MG63 (cell line): Measurements from ENCODE around the gene KCNMA1. TPM values are rescaled to one million over a fixed set of nuclear protein-coding genes. Genes with fewer than 3 reads are reported as not detected.
"Not testable (repeated sequence)": the region's sequence is repeated elsewhere in the genome, so short reads cannot be mapped to it uniquely, and the experiment has no call there.

Experiments used
- DNase-seq: peaks from one replicate; pipeline ENCODE4 v3.0.0-alpha.2; 2020
- H3K27me3 ChIP-seq: fragments of 250-450 bp; sonication (Bioruptor Pico); 2 replicates; pipeline ENCODE4 v1.5.1; 2020; ENCODE audit warnings: mild to moderate bottlenecking, moderate library complexity
- H3K36me3 ChIP-seq: fragments of 250-450 bp; sonication (Bioruptor Pico); 2 replicates; pipeline ENCODE4 v1.5.1; 2020; ENCODE audit warnings: mild to moderate bottlenecking, moderate library complexity
- H3K4me3 ChIP-seq: fragments of 250-450 bp; sonication (Bioruptor Pico); 2 replicates; pipeline ENCODE4 v1.5.1; 2020; ENCODE audit warnings: mild to moderate bottlenecking, moderate library complexity
- H3K9me3 ChIP-seq: fragments of 250-450 bp; sonication (Bioruptor Pico); 2 replicates; pipeline ENCODE4 v1.5.1; 2020; ENCODE audit warnings: mild to moderate bottlenecking, moderate library complexity
- total RNA-seq: library from RNA; depleted of rRNA; stranded (reverse); fragments of >200 nt; shearing (Covaris generic); gene quantifications from 2 replicates; pipeline ENCODE4 v1.2.3, GENCODE V29; 2014; ENCODE audit warnings: low replicate concordance

KCNMA1 gene
- total RNA-seq, 1 experiment from 2014 or later: 40.8 TPM

DNA sequence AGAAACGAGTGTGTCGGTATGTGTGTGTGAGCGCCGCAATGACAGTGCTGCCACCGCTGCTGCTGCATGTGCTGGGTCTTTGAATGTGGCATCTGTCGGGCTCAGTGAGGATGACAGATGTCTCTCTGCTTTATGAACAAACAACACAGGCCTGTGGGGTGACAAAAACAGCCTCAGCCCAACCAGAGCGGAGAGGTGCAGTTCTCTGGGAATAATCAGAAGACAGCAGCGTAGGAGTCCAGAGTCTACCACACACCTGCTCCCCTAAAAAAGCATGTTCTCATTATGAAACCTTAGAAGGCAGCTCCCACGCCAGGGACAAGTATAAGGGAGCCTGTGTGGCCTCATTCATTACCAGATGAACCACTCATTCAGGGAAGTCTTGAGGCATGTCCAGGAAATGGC is 278.3 kb downstream of the KCNMA1 start:
- Histone ChIP-seq H3K9me3 (no peaks in the 10 kb centered on the region), H3K36me3 (peaks cover 11% of the 10 kb centered on the region; the same call in 1 of the 2 replicates), H3K4me3 (no peak overlapping the region), H3K27me3 (no peaks in the 10 kb centered on the region)
- no peak for DNase-seq

DNA sequence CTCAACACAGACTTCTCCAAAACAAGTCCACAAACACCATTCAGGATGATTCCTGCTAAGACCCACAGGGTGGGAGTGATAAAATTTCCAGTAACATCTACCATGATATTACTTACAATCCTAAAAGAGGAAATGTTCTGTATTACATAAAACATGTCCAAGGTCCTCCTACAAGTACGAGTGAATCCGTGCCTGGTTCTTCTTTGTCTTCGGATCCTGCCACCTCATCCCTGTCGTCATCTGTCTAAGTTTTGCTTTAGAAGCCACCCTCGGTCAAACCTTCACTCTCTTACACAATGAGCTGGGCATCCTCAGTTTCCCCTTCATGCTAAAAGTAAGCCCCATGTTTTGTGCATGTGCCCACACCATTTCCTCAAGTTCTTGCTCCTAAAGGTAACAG is 279.0 kb downstream of the KCNMA1 start:
- Histone ChIP-seq H3K4me3 (no peak overlapping the region), H3K27me3 (no peaks in the 10 kb centered on the region), H3K9me3 (no peaks in the 10 kb centered on the region), H3K36me3 (peaks cover 11% of the 10 kb centered on the region; the same call in 1 of the 2 replicates)
- no peak for DNase-seq

DNA sequence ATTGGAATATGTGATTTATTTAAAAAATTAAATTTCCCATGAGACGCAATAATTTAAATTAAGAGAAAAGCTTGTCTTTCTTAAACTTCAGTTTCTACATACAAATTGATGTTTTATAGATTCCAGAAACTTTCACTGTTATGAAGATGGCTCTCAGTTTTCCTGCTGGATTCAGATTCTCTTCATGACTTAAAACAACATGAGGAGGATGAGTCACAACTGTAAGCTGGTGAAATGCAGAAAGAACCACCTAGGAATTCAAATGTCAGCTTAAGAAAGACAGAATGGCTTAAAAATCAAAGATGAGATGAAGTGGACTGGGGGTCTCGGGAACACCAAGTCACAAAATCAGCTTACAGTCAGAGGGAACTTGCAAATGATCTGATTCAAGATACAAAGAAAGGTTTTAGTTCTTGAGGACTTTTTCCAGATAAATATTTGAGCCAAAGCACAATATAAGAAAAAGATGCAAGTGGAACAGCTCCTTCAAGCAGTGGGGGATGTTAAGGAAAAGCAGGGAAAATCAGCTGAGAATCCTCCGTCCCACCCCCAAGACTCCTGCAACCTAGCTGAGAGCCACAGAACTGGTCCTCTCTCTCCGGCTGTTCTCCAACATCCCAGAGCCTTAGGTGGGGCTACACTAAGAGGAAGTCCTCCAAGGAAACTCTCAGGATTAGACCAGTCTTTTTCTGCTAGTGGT is 279.8 kb downstream of the KCNMA1 start:
- DNase-seq: no peak
- H3K9me3 ChIP-seq: no peaks in the 10 kb centered on the region
- H3K36me3 ChIP-seq: peaks cover 11% of the 10 kb centered on the region; the same call in 1 of the 2 replicates
- H3K27me3 ChIP-seq: no peaks in the 10 kb centered on the region
- no peak overlapping the region for H3K4me3 ChIP-seq

DNA sequence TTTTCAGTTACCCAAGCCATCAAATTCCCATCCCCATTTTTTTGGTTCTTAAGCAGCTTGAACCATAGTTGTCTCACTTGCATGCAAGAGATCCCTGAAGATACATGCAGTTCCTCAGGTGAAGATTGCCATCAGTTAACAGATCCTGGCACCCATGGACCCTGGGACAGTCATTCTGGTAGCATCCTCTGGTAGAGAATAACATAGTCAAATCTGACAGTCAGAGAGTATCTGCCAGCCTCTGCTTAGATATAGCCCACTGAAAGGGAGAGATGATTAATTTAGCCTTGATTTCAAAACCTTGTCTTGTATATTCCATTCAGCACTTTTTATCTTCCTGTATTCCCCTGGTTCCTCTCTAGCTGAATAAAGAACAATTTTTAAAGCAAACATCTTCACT is 280.4 kb downstream of the KCNMA1 start:
- no peaks in the 10 kb centered on the region for H3K9me3 ChIP-seq
- H3K4me3 ChIP-seq: no peak overlapping the region
- DNase-seq: no peak
- H3K27me3 ChIP-seq: no peaks in the 10 kb centered on the region
- peaks cover 11% of the 10 kb centered on the region; the same call in 1 of the 2 replicates for H3K36me3 ChIP-seq

DNA sequence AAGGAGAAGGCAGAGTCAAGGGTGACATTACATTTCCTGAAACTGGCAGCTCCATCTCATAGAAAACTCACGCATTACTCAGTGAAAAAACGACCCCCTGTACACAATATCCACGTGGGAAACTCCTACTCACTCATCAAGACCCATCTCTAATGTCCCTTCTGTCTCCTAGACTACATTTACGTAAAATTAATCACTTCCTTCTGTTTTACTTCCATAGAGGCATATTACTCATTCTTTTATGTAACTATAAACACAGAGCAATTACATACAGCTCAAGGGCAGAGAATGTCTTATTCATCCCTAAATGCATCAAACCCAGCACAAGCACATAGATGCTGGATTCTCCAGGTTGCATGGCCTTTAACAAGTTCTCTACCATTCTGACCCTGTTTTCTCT is 281.8 kb downstream of the KCNMA1 start:
- Histone ChIP-seq H3K36me3 (peaks cover 11% of the 10 kb centered on the region; the same call in 1 of the 2 replicates), H3K4me3 (no peak overlapping the region), H3K27me3 (no peaks in the 10 kb centered on the region), H3K9me3 (no peaks in the 10 kb centered on the region)
- DNase-seq: peak; percentile 19

DNA sequence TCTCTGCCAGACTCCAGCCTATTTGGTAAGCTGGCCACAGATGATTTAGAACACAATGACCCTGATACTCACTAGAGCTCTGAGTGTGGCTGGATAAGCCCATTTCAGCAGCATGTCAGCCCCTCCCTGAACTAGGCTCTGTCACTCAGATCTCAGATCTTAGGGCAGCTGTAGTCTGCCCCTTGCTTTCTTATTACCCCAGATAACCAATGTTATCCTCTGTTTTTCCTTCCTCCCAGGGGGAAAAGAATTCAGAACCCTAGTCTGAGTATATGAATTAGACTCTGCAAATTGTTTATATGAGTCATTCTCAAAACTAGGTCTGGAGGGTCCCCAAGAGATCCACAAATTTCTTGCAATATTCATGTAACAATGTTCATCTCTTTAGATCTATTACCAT is 286.2 kb downstream of the KCNMA1 start:
- Histone ChIP-seq H3K9me3 (no peaks in the 10 kb centered on the region), H3K36me3 (peaks cover 12% of the 10 kb centered on the region), H3K4me3 (no peak overlapping the region), H3K27me3 (no peaks in the 10 kb centered on the region)
- peak; percentile 45 for DNase-seq

DNA sequence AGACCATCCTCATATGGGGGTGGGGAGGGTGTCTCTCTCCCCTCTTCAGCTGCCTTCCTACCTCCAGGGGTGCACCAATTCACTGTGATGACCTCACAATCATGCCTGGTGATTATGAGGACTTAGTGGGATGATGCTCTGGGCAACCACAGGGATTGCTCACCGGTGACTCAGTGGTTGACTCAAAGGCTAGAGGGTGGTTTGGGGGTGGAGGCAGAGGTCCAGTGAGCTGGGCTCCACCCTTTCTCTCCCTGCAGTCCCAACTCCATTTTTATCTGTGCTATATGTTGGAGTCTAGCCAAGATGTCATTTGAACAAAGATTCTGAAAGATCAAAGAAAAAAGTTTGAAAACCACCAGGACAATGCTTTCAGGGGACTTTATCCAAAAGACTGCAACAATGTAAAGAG is 286.9 kb downstream of the KCNMA1 start:
- H3K9me3 ChIP-seq: no peaks in the 10 kb centered on the region
- H3K4me3 ChIP-seq: no peak overlapping the region
- DNase-seq: peak; percentile 97
- no peaks in the 10 kb centered on the region for H3K27me3 ChIP-seq
- H3K36me3 ChIP-seq: peaks cover 12% of the 10 kb centered on the region

DNA sequence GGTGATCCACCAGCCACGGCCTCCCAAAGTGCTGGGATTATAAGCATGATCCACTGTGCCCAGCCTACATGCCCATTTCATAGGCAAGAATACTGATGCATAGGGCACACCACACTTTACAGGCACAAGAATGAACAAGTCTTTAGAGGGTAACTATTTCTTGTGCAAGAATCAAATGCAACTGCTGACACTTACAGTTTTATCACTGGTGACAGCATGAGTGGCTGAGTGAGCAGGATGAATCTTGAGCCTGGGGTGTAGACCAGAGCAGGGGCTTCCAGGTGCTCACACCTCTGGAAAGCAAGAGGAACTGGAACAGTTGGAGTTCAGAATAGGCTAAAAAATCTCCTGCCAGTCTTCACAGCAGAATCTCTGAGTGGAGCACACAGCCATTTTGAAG is 287.5 kb downstream of the KCNMA1 start:
- Histone ChIP-seq H3K36me3 (peaks cover 9% of the 10 kb centered on the region), H3K27me3 (no peaks in the 10 kb centered on the region), H3K4me3 (no peak overlapping the region), H3K9me3 (no peaks in the 10 kb centered on the region)
- DNase-seq: no peak

DNA sequence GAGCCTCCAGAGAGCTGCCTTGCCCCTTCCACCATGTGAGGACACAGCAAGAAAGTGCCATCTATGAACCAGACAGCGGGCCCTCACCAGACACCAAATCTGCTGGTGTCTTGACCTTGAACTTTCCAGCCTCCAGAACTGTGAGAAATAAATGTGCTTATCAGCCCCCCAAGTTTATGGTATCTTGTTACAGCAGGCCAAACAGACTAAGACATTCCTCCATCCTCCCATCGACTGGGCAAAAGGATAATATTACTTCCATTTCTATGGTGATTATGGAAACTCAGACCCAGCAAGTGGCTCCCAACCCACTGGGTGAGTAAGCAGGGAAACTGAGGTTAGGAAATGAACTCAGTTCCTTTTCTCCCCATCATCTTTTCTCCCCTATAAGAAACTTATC is 288.4 kb downstream of the KCNMA1 start:
- no peaks in the 10 kb centered on the region for H3K27me3 ChIP-seq
- DNase-seq: no peak

DNA sequence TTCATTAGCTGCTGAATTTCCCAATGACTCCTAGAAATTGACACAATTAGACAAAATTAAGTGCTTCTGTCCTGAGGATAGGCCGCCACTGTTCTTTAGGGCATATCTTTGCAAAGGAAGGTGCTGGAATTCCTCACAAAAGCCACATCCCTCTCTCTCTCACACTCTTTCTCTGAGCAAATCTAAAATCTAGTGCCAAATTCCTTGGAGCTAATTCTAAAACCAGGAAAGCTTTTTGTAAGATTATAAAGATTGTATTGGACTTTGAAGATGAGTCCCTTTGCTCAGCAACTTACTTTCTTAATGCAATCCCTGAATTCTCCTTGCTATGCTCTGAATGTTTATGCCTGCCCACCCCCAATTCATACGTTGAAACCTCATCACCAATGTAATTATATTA is 288.9 kb downstream of the KCNMA1 start:
- DNase-seq: no peak
- Histone ChIP-seq H3K4me3 (no peak overlapping the region), H3K36me3 (peaks cover 5% of the 10 kb centered on the region), H3K9me3 (no peaks in the 10 kb centered on the region), H3K27me3 (no peaks in the 10 kb centered on the region)

More for the DNA sequence above, 288.4 kb downstream of the KCNMA1 start:
- H3K9me3 ChIP-seq: no peaks in the 10 kb centered on the region
- H3K36me3 ChIP-seq: peaks cover 5% of the 10 kb centered on the region
- no peak overlapping the region for H3K4me3 ChIP-seq

DNA sequence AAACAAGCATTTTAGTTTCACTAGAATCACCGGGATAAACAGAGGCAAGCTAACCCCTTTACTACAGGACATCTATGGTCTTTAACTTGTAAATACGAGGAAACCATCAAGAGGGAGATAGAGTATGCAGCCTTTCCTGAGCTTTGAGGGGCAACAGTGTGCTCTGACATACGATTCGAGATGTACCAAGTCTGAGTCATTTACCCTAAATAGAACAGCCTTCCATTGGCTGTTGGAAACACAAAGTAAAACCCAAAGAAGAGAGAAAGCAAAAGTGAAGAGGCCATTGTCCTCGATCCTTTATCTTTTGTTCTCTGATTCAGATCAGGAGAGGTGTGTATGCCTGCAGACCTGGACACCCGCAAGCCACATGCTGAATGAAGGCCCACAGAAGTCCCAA is 289.5 kb downstream of the KCNMA1 start:
- H3K4me3 ChIP-seq: no peak overlapping the region
- peaks cover 5% of the 10 kb centered on the region for H3K36me3 ChIP-seq
- no peak for DNase-seq
- no peaks in the 10 kb centered on the region for H3K27me3 ChIP-seq
- H3K9me3 ChIP-seq: no peaks in the 10 kb centered on the region

DNA sequence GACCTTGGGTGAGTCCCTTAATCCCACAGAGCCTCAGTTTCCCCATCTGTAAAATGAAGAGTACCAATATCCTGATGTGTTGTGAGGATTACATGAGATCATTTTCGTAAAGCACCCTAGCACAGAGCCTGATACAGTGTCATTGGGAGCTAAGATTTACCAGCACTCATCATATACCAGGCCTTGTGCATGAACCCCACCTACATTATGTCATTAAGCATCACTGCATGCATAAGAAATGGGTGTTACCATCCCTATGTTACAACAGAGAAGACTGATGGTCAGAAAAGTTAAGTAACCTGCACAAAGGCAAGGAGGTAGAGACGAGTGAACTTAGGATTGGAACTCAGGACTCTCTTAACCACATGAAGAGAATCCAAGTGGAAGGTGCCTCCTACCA is 290.6 kb downstream of the KCNMA1 start:
- no peaks in the 10 kb centered on the region for H3K27me3 ChIP-seq
- peaks cover 5% of the 10 kb centered on the region for H3K36me3 ChIP-seq
- H3K9me3 ChIP-seq: no peaks in the 10 kb centered on the region
- H3K4me3 ChIP-seq: no peak overlapping the region
- DNase-seq: no peak

DNA sequence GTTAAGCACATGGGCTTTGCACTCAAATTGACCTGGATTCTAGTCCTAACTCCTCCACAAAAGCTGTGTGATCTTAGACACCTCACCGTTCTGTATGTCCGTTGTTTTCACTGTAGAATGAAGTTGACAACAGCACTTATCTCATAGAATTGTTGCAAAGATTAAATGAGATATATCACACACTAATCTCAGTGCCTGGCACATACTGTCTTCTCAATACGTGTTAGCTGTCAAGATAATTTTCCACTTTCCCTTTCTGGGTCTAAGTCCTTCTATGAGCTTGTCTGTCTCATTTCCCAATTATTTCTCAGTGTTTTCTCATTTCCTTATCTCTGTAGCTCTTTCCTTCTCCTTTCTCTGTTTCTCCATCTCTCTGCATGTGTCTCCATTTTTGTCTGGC is 296.6 kb downstream of the KCNMA1 start:
- DNase-seq: no peak
- Histone ChIP-seq H3K9me3 (no peaks in the 10 kb centered on the region), H3K36me3 (no peaks in the 10 kb centered on the region), H3K4me3 (no peak overlapping the region), H3K27me3 (no peaks in the 10 kb centered on the region)

DNA sequence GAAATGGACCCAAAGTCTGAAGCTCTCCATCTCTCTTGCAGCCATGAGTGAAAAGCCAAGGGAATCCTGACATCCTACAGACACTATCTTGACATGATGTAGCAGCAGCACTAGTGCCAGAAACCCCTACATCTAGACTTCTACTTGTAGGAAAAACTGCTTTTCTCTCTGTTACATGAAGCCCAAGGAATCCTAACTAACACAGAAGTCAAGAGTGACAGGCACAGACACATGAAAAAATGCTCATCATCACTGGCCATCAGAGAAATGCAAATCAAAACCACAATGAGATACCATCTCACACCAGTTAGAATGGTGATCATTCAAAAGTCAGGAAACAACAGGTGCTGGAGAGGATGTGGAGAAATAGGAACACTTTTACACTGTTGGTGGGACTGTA is 297.7 kb downstream of the KCNMA1 start:
- not testable (repeated sequence) for H3K36me3 ChIP-seq, DNase-seq, H3K9me3 ChIP-seq, H3K4me3 ChIP-seq, H3K27me3 ChIP-seq

DNA sequence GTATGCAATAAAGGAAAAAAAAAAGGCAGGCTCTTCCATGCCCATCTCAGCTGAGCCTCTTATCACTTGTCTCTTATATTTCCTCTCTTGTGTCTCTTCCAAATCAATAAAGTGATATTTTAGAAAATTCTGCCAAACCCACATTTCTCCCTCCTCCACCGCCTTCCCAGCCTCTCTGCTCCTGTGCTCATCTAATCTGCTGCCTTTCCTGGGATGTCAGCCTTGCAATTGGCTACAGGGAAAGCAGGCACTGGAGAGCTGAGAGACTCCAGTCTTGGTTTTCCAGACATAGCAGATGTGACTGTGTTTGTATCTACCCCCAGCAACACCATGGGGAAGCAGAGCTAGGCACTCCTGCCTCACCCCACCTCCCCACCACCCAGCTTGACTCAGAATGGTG is 298.4 kb downstream of the KCNMA1 start:
- no peak for DNase-seq
- Histone ChIP-seq H3K36me3 (no peaks in the 10 kb centered on the region), H3K27me3 (no peaks in the 10 kb centered on the region), H3K4me3 (no peak overlapping the region), H3K9me3 (no peaks in the 10 kb centered on the region)

DNA sequence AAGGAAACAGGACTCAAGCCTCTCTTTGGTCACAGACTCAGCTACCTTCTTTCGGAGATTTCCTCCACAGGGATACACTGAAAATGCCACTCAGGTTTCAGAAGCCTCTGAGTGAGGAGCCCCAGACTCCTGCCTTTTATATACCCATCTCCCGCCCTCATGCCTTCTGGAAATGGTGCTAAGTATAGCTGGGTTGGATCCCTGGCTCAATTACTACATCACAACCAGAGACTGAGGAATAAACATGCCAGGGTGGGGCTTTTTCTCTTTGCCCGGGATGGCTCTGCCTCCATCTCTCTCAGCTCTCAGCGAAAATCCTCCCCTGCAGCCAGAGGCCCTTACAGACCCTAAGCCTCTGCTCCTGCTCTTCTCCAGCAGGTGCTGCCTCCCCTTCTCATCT is 299.5 kb downstream of the KCNMA1 start:
- DNase-seq: no peak

DNA sequence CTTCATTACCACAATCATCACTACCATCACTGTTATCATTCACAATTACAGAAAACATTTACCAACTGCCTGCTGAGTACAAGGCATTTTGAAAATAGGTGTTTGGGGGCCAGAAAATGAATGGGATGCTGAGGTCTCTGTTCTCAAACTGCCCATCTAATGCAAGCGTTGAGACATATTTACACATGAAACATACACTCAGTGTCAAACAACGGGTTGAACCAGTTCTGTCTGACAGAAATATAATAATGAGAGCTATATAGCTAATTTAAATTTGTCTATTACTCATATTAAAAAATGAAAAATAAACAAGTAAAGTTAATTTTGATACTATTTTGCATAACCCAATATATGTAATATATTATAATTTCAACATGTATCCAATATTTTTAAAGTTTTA is 303.1 kb downstream of the KCNMA1 start:
- Histone ChIP-seq H3K4me3 (no peak overlapping the region), H3K9me3 (no peaks in the 10 kb centered on the region), H3K27me3 (no peaks in the 10 kb centered on the region), H3K36me3 (no peaks in the 10 kb centered on the region)
- no peak for DNase-seq

More for the DNA sequence above, 299.5 kb downstream of the KCNMA1 start:
- H3K9me3 ChIP-seq: no peaks in the 10 kb centered on the region
- no peak overlapping the region for H3K4me3 ChIP-seq
- no peaks in the 10 kb centered on the region for H3K27me3 ChIP-seq
- H3K36me3 ChIP-seq: no peaks in the 10 kb centered on the region

DNA sequence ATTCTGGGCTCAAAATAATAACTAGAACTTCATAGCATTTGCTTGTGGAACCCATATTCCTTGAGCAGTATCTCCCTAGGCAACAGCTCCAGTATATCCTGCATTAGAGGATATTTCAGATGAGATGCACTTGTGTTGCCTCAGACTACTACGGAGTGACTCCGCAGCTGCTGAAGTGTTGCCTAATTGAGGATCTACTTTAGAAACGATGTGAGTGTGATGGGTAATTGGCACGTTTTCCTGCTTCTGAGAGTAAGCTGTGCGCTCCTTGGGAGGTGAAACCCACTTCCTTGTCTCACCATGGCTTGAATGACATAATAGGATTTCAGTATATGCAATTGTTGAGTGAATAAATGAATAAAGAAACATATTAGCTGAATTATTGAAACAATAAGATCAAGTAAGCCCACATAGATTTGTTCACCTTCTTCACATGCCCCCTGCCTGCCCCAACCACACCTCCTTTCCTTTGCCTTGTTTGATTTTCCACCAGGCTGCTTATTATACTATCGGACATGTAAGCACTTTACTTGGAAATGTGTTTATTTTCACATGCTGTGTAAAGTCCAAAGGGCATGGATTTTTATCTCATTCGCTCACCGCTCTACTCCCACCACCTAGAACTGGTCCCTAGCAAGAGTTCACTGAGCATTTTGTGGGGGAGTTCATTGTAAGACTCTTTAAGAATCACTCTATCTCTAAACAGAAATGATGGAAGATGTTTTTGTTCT is 303.8 kb downstream of the KCNMA1 start:
- H3K36me3 ChIP-seq: no peaks in the 10 kb centered on the region
- DNase-seq: no peak
- no peaks in the 10 kb centered on the region for H3K9me3 ChIP-seq
- no peak overlapping the region for H3K4me3 ChIP-seq
- no peaks in the 10 kb centered on the region for H3K27me3 ChIP-seq
